Stimulated activated CD4-positive, alpha-beta T cell treated with anti-CD3 and anti-CD28 coated beads, TNF-alpha, amount 100 ng/mL, for 24 hours (primary cell): Measurements from ENCODE around the gene KCNG4.

Source experiments
- DNase-seq, 3 experiments: peaks; one replicate each; pipeline ENCODE4 v3.0.0-alpha.2; 2020; ENCODE audit warnings: low read depth in 3 of 3

Gene KCNG4, protein sequence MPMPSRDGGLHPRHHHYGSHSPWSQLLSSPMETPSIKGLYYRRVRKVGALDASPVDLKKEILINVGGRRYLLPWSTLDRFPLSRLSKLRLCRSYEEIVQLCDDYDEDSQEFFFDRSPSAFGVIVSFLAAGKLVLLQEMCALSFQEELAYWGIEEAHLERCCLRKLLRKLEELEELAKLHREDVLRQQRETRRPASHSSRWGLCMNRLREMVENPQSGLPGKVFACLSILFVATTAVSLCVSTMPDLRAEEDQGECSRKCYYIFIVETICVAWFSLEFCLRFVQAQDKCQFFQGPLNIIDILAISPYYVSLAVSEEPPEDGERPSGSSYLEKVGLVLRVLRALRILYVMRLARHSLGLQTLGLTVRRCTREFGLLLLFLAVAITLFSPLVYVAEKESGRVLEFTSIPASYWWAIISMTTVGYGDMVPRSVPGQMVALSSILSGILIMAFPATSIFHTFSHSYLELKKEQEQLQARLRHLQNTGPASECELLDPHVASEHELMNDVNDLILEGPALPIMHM

DNA sequence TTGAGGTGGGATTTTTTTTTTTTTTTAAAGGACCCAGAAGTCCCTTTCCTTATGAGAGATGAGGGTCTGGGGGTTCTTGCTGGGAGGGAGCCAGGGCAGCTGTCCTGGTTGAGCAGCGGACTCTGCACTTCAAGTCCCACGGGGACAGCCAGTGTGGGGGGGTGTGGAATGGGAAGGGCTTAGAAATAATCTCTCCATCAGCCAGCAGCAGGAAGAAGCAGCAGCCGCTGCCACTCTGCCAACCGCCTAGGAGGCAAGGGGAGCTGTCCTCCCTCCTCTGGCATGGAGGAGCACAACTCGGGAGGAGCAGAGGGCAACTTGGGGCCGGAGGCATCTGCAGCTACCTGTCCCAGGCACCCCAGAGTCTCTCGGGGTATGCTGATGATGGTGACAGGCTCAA lies at the start of gene KCNG4:
Gene KCNG4, minus strand, starts transcription at position 104 of the 400 bp plus-strand sequence. CDS start 2,527 bp downstream, outside the sequence.
- no peak for DNase-seq

- DNase-seq: no peak
Measured at GRCh38 chr16:84288902-84289301, 49.1 kb upstream of the KCNG4 start.

- DNase-seq: no peak
Measured at GRCh38 chr16:84286578-84287240, 46.9 kb upstream of the KCNG4 start.

DNA sequence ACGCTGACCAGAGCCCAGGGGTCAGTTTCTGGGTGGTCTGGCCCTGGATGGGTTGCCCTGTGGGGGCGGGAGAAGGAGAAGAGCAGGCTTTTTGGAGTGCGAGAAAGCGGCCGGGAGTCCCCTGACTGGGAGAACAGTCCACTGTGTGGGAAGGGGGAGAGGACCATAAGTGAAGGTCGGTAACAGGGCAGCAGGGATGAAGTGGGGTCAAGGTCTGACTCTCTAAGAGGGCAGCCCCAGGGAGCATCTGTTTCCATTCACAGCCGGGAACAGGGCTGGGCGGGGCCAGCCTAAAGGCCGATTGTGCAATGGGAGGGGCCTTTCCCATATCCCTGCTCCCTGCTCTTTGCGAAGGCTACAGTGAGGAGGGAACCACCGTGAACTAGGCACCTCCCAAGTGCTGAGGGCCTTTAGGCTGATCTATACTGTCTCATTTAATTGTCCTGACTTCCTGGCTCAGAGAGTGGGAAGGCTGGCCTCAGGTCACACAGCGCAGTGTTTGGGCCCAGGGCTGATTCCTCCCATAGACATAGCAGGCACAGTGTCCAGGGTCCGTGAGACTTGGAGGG lies 44.4 kb upstream of the KCNG4 start:
- DNase-seq: no peak

DNA sequence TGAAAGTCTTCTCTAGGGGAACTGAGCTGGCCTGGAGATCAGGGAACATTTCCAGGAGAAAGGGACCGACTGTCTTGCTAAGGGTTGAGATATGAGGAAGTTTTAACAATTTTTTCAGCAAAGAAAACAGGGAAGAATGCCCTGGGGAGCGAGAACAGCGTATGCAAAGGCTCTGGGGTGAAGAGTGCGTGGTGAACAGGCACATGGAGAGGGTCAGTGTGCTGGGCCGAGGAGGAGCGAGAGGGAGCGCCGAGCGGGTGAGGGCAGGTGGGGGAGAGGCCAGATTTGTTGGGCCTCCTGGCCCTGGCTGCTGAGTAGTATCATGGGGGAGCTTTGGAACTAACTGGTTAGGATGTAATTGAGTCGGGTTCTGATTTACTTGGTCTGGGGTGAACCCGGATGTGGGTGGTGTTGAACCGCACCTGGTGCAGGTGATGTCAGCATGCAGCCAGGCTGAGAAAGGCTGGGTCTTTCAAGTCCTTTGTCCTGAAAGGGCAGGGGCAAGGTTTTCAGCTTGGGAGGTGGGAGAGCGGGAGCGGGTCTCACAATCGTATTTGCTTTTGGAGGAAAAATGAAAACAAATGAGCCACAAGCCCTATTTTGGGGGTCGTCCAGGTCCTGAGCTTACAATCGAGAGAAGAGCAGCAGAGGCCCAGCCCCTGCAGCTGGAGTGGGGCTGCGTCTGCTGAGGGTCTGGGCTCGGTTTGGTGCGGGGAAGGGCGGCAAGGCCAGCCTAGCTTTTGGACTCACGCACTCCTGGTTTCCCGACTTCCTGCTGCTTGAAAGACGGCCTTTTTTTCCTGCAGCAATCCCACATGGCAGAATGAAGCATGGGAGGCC lies 43.7 kb upstream of the KCNG4 start:
- DNase-seq: no peak

DNA sequence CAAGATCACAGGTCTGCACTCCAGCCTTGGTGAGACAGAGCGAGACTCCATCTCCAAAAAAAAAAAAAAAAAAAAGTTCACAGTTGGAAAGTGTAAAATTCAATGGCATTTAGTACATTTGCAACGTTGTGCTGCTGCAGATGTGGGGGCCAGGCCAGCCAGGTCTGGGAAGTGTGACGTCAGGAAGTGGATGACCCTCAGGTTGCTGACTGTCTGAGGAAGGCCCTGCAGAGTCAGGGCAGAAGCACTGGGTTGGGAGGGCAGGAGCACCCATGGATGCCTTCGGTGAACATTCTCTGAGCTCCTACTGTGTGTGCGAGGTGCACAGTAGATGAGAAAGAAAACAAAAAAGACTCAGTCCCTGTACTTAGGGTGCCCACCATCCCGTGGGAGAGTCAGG lies 42.7 kb upstream of the KCNG4 start:
- no peak for DNase-seq

- no peak for DNase-seq
Measured at GRCh38 chr16:84281074-84281473, 41.3 kb upstream of the KCNG4 start.

GRCh38 chr16:84279881-84280280 lies 40.1 kb upstream of the KCNG4 start:
- DNase-seq: no peak

DNA sequence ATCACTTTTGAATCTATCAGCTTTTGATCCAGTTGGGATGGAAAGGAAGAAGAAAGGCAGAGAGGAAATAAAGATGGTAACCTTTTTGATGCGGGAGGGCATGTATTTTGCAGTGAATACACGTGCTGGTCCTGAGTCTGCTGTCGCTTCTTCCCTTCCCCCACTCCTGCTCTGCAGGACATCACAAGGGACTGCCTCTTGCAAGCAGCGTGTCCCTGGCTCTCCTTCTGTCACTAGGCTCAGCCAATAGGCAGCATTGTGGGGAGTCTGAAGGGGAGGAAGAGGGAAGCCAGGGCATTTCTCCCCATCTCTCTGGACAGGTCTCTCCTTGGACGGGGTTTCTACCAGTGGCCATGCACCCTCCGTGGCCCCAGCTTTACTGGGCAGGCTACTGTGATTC lies 39.2 kb upstream of the KCNG4 start:
- no peak for DNase-seq

- DNase-seq: no peak
Measured at GRCh38 chr16:84278333-84278732, 38.5 kb upstream of the KCNG4 start.

- peak; percentile 55 to 69 (median 55) for DNase-seq
Measured at GRCh38 chr16:84277244-84277823, 37.5 kb upstream of the KCNG4 start.

DNA sequence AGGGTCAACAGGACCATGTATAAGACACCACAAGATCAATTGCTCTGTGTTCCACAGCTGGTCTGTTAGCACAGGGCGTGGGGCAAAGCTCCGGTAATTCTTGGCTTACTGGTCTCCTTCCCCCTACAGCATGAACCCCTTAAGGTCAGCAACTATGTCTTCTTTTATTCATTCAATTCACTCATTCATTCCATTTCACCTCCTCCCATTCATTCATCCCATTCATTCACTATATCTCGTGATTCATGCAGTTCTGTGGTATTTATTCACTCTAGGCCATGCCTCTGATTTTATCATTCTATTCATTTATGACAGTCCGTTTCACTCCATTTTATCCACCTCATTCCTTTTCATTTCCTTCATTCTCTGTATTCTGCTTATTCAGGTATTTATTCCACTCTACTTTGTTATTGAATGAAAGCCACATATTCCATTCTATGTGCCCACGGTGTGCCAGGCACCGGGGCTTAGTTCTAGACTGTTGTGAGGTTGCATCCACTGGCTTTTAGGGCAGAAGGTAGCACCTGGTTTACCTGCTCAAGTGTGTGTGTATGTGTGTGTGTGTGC lies 35.9 kb upstream of the KCNG4 start:
- DNase-seq: no peak

- no peak for DNase-seq
Measured at GRCh38 chr16:84274515-84274914, 34.7 kb upstream of the KCNG4 start.

DNA sequence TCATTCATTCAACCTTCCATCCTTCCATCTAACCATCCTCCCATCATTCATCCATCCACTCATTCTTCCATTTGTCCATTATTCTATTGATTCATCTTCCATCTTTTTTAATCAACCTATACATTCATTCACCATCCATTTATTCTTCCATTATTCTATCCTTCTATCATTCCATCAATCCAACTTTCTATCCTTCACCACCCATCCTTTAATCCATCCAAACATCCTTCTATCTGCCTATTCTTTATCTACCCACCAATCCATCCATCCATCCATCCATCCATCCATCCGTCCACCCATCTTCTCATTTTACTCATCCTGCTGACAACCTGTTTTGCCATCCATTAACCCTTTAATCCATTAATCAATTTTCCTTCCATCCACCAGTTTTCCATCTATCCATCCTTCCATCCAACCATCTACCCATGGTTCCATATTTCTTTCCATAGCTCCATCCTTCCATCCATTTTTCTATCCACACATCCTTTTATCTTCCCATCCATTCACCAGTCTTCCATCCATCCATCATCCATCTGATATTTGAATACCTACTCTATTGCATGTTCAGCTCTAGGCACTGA lies 33.0 kb upstream of the KCNG4 start:
- no peak for DNase-seq

- no peak for DNase-seq
Measured at GRCh38 chr16:84271866-84272265, 32.1 kb upstream of the KCNG4 start.

DNA sequence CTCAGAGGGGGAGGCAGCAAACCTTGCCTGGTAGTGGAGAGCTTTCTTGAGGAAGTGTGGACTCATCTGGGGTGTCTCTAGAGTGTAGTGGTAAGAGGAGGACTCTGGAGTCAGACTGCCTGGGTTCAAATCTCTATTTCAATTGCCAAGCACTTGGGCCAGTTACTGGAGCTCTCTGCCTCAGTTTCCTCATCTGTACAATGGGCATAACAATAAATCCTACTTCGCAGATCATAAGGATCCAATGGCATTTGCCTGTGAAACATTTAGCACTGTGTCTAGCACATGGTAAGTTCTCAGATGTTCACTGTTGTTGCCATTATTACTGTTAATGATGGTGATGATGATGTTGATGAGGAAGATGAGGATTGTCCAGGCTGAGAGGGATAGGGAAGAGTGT lies 31.2 kb upstream of the KCNG4 start:
- DNase-seq: no peak

DNA sequence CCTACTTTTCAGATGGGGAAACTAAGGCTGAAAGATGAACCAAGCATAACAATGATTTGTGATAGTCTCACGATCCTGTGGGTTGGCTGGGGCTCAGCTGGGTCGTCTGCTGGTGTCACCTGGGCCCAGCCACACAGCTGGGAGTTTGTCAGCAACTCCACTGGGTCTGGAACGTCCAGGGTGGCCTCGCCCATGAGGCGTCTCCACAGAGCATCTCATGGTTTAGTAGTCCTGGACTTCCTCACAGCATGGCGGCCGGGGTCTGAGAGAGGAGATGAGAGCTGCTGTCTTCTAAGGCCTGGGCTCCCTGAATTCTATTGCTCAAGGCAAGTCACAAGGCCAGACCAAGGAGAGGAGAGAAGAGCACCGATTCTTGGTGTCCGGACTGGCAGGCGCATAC lies 30.7 kb upstream of the KCNG4 start:
- no peak for DNase-seq

GRCh38 chr16:84270071-84270470 lies 30.3 kb upstream of the KCNG4 start:
- DNase-seq: no peak

- DNase-seq: no peak
Measured at GRCh38 chr16:84268291-84269040, 28.7 kb upstream of the KCNG4 start.

DNA sequence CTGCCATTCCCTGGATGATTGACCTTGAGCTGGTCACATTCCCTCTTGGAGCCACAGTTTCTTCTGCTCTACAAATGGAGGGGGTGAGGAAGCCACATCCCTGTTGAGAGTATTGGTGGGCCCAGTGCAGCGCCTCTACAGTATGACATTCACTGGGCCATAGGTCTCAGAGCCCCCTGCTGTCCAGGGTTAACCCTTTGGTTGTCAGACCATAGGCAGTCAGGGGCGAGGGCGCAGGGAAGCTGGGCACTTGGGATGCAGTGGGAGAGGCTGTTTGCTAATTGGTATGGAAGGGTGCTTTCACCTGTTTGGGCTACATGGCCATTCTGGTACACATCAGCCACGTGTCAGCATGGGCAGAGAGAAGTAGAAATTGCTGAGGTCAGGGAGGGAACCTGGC lies 27.6 kb upstream of the KCNG4 start:
- no peak for DNase-seq
